DMS79 treated with DMSO at 0.1 percent for 48 hours (cell line): ENCODE data around the gene PARVB.

Experiments
- DNase-seq: peaks from one replicate; lab custom pipeline; 2025; lab: John Stamatoyannopoulos, UW

Gene PARVB

DNA sequence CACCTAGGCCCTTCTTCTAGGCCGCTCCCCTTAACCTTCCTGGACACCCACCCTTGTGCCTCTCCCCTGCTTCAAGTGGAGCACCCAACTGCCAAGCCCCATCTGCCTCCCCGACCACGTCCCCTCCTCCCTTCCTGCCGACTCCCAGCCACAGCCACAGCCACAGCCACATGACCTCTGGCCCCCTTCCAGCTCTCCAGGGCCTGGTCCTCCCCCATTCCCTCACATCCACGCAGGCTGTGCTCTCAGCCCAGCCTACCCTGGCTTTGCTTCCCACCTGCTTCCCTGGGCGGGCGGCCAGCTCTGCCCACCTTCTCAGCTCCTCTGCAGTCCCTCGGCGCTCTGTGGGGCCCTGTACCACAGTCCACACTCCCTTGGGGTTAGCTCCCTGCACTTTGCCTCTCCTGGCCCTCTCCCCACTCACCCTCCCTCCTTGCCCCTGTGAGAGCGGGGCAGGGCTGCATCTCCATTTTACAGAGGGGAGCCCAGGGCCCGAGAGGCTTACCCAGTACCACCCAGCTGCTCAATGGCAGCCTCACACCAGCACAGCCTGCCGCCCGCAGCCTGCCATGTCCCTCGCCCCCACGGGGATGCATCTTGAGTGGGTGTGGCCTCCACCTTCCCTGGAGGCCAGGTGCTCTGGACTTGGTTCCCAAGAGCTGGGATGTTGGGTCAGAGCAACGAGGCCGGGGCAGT, 176.9 kb downstream of the PARVB start:
- no peak for DNase-seq

DNA sequence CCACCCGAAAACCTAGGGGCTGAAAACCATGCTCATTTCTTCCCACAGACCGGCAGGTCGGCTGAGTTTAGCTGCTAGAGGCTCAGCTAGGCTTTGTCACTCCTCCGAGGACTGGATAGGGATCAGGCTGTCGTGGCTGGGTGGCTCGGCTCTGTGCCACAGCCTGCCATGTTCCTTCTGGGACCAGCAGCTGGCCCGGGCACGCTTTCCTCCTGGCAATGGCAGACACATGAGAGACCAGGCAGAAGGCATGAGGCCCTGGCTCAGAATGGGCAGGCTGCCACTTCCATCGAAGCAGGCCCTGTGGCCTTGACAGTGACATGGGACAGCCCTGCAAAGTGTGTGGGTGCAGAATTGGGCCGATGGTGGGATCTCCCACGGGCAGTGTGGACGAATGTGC, 177.6 kb downstream of the PARVB start:
- DNase-seq: no peak

DNA sequence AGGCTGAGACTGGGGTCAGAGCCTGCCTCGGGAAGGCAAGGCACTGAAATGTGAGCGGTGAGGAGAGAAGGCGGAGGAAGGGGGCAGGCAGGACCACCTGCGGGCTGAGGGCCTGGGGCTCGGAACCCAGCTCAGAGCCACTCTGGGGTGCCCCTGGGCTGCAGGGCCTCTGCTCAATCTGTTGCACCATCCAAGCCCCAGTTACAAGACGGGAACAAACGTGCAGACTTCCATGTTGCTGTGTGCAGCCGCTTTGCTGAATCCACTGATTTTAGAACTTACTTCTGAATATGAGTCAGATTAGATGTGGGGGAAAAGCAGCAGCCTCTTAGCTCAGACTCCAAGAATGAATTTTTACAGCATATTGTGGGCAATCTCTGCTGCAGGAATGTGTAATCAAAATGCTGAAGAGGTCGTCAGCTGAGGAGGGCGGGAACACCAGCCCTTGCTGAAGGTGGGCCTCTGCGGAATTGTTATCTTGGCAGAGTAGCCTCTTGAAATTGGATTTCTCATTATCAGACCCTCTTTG, 178.2 kb downstream of the PARVB start:
- DNase-seq: peak; percentile 22

DNA sequence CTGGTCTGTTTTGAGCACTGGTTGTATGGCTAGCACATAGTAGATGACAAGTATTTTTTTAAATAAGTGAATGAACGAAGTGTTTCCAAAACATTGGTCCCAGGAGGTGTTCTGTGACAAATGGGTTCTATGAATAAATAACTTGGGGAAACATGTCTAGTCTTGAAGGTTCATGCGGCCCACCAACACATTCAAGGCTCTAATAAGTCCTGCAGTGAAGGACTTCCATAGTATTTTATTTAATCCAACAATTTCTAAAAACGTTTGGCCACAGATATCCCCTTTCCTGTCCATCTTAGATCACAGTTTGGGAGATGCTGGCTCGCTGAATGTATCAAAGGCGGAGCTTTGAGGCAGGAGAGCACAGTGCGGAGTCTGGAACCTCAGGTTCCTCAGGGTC, 179.1 kb downstream of the PARVB start:
- no peak for DNase-seq

DNA sequence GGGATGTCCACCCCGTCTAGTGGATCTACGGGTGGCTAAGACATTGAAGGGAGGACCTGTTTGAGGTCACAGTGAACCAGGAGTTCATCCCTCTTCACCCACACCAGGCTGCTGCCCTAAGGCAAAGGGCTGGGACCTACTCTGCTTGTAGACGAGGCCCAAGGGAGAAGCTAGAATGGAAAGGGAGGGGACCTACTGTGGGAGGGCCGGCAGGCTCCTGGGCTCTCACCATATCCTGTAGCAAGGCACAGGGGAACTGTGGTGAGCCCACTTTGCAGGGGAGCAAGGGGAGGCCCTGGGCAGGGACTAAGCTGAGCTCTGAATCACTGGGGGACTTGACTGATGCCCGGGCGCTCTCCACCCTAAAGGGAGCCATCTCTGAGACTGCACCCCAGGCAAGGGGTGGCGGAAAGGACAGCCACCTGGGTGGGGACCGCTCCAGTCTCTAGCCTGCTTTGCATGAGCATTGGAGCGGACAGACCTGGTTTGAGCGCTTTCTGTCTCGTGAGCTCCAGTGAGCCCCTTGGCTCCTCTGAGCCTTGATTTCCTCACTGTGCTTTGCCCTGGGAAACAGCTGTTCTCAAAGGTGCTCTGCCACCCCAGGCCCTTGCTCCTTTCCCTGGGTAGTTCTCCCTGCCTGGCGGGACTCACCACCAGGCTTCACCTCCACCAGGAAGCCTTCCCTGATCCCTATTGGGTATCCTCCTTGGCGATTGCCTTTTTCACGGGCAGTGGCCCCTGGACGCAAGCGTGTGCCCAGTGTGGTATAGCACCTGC, 180.8 kb downstream of the PARVB start:
- no peak for DNase-seq

DNA sequence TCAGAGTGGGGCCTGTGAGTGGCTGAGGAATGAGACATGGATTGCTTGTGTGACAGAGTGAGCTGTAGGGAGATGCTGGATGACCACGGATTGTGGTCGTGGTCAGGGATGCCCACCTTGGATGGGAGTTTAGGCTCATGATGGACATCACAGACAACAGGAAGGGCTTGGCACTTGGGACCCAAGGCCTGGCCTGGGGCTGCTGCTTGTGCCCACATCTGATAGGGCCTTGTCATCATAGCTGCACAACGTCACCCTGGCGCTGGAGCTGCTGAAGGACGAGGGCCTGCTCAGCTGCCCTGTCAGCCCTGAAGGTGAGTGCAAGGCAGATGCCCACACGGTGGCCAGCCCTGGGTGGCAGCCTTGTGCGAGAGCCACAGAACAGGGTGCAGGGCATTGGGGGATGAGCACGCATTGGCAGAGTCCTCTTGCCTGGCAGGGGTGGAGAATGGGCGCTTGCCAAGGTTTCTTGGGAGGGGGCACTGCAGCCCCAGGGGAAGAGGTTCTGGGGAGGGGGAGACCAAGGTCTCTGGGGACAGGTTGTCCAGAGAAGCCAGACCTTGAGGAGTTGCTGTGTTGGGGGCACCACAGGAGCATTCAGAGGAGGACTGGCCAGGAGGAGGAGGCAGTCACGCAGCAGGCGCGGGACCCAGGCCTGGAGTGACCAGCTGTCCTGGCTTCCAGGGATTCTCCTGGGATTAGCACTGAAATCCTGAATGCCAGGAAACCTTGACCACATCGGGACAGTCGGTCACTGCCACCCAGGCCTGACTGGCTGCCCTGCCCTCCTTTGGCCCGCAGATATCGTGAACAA, 181.6 kb downstream of the PARVB start:
- DNase-seq: no peak

DNA sequence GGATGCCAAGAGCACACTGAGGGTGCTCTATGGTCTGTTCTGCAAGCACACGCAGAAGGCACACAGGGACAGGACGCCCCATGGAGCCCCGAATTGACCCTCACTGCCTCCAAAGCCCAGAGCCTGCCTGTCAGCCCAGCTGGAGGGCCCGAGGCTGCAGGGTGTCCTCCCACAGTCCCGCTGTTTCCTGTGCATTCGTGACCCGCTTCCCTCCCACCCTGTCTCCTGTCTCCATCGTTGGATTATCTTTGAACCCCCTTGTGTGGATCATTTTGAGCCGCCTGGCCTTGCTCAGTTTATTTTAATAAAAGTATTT, 182.2 kb downstream of the PARVB start:
- DNase-seq: no peak

DNA sequence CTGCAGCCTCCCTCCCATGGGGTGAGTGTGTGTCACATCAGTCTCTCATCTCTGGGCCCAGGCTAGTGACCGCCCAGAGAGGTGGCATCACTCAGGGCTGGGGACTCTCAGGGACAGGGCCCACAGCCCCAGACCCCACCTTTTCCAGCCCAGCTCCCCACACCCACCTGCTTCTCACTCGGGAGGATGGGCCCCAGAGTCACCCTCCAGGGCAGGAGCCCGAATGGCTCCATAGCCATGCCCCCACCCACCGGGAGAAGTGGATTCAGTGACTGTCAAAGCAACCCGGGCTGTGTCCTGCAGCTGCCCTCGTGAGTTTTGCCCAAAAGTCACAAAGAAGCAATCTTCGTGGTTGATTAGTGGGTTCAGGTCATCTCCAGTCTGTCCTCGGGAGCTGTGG, 182.6 kb downstream of the PARVB start:
- no peak for DNase-seq

DNA sequence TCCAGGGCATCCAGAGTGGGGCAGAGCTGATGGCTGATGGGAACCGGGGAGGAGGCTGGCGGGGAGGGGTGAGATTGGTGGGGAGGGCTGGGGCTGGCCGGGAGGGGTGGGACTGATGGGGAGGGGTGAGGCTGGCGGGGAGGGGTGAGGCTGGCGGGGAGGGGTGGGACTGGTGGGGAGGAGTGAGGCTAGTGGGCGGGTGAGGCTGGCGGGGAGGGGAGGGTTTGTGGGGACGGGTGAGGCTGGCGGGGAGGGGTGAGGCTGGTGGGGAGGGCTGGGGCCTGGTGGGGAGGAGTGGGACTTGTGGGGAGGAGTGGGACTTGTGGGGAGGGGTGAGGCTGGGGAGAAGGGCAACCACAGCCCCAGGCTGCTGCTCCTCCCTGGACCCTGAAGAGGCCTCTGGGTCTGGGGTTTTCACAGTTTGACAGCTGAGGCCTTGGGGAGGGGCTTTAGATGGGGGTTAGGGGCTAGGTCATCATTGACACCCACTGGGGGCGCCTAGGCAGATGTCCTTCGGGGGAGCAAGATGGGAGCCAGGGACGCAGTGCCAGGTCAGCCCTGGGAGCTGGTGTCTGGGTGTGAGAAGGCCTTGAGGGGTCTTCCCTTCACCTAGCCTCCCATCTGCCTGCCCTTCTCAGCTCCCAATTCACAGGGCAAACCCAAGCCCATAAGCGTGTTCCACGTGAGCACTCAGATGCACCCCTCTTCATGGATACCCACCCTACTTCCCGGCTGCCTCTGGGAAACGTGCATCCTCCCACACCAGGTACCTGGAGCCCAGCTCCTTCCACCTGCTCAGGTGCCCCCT, 183.3 kb downstream of the PARVB start:
- DNase-seq: no peak

DNA sequence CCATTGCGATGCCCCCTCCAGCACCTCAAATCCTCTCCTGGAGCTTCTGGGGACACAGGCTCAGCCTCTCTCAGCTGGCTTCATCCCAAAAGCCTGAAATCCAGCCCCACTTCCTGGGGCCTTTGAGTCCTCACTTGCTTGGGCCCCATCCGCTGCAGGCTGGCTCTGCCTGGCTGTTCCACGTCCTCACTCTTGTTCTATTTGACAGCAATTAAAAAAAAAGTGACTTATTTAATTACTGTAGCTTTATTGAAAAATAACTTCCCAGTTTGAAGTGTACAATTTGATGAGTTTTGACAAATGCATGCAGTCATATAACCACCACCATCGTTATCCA, 183.8 kb downstream of the PARVB start:
- no peak for DNase-seq

DNA sequence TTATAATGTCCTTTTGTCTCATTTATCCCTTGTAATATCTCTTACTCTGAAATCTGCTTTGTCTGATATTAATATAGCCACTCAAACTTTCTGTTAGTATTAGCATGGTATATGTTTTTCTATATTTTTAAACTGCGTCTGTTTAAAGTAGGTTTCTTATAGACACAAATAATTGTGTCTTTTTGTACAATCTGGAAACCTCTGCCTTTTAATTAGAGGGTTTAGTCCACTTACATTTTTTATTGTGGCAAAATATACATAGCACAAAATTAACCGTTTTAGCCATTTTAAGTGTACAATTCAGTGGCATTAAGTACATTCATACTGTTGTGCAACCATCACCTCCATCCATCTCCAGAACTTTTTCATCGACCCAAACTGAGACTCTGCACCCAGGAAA, 185.2 kb downstream of the PARVB start:
- DNase-seq: no peak

DNA sequence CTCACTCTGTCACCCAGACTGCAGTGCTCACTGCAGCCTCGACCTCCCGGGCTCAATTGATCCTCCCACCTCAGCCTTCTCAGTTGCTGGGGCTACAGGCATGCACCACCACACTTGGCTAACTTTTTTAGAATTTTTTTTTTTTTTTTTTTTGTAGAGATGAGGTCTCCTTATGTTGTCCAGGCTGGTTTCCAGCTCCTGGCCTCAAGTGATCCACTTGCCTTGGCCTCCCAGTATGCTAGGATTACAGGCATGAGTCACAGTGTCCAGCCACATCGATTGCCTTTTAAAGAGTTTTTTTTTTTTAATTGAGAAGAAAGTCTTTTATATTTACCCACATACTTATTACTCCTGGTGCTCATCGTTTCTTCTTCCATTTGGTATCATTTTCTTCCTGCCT, 186.6 kb downstream of the PARVB start:
- DNase-seq: no peak

DNA sequence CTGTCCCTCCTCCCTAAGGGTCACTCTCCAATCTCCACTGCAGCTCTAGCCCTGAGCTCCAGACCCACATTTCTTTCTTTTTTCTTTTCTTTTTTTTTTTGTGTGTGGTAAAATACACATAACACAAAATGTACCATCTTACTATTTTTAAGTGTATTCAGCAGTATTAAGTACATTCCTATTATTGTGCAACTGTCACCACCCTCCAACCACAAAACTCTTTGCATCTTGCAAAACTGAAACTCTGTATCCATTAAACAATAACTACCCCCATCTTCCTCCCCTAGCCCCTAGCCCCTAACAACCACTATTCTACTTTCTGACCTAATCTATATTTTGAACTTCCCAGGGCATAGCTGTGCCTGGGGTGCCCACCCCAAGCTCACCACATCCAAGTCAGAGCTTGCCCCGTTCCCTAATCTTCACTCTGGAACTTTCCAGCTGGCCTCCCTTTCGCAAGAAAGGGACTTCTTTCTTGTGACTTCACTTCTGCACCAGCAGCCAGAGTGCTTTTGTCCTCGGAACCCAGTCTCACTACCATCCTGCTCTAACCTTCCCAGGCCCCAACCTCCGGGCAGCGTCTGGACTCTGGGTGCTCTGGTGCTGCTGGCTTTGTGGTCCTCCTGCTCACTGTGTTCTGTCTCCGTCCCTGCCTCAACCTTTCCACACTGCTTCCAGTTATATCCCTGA, 187.3 kb downstream of the PARVB start:
- DNase-seq: no peak

DNA sequence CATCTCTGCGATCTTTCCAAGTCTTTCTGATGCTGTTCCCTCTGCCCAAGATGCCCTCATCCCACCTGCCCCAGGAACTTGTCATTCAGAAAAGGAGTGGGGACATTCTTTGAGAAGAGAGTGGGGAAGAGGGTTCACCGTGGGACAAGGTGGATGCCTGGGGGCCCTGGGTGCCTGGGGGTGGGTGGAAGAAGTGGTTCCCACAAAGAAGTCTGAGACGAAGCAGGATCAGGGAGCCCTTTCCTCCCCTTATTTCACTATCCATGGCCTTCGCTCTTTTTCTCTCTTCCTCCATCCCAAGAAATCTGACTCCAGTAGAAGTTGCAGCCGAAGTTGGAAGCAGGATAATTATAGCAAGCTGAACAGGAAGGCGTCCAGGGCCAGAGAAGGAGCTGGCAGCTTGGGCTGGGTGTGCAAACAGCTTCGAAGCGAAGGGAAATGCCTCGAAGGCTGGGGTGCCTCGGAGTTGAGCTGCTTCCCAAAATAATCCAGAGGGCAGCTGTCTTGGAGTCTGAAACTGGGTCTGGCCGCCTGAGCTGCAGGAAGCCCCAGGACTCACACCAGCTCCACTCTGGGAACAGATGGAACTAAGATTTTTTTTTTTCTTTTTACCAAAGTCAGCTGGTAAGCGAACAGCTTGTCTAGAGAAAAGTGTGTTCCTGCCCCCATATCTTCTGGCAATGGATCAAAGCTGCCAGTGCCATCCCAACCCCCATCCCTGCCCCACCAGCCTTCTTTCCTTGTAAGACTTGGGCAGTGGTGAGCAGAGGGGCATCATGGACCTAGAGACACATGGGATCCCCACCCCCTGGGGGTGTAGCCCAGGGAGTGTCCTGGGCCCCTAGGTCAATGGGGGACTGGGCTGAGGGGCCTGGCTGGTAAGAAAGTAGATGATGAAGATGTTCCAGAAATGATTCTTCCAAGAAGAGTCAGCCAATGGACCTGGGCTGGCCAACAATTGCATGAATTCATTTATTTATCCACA, 188.1 kb downstream of the PARVB start:
- no peak for DNase-seq

DNA sequence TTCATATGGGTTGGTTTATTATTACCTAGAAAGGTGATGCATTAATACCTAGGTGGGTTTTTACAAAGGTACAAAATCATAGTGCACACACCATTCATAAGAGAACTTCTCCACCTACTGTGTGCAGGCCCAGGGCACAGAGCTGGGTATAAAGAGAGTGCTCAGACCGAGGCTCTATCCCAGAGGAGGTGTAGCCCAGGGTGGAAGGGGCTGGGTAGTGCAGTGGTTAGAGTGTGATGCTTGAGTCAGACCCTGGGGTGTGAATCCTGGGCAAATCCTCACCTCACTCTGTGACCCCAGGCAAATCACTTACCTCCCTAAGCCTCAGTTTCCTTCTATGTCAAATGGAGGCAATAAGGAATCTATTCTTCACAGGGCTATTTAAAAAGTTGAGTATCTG, 188.8 kb downstream of the PARVB start:
- DNase-seq: no peak

DNA sequence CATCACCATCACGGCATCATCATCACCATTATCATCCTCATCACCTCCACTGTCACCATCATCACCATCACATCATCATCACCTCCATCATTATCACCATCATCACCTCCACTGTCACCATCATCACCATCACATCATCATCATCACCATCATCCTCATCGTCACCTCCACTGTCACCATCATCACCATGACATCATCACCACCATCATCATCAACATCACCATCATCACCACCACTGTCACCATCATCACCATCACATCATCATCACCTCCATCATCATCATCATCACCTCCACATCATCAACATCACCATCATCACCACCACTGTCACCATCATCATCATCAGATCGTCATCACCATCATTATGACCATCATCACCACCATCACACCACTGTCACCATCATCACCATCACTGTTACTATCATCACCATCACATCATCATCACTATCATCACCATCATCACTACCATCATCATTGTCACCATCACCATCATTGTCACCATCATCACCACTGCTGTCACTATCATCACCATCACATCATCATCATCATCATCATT, 189.5 kb downstream of the PARVB start:
- DNase-seq: no peak

DNA sequence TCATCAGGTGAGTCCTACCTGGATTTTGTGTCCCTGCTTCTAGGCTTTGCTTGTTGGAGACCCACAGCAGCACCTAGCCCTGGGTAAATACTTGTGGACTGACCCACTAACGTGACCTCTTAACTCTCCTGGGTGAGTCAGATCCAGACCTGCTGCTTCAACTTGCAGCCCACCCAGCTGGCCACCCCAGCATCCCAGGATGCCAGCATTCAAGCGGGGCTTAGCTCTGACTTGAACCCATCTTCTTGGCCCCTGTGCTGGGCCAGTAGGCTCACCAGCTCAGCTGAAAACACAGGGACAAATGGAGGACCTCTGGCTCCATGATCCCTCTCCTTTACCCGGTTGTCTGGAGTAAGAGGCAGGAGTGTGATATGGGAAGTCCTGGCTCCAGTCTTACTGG, 190.1 kb downstream of the PARVB start:
- no peak for DNase-seq

DNA sequence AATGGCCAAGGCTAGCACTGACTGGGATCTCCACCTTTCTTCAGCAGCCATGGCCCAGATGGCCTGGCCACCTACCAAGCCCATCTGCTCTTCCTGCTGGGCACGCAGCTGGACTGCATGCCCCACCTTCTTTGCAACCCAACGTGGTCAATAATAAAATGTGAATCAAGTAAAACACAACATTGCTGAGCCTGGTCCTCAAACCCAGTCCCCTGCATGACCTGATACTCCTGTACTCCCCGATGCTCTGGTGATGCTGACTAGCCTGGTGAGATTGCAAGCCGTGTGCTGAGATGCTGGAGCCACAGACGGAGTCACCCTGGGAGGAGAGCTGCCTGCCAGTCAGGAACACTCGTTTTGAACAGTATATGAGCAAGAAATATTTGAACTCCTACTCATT, 190.7 kb downstream of the PARVB start:
- DNase-seq: no peak

DNA sequence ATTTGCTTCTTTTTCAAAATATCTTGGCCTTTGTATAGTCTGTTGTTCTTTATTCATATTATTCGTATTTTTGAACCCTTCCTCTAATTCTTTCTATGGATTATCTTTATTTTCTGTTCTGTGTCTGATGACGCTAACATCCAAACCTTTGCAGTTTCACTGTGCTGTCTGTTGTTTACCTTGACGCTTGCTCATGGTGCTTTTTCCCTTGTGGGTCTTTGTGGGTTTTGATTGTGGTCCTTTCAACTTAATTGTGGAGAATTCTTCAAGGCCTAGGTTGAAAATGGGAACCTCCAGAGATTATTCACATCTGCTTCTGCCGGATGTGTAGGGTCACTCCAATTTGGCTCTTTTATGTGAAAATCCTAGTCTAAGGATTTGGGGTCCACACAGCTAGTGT, 191.2 kb downstream of the PARVB start:
- no peak for DNase-seq

DNA sequence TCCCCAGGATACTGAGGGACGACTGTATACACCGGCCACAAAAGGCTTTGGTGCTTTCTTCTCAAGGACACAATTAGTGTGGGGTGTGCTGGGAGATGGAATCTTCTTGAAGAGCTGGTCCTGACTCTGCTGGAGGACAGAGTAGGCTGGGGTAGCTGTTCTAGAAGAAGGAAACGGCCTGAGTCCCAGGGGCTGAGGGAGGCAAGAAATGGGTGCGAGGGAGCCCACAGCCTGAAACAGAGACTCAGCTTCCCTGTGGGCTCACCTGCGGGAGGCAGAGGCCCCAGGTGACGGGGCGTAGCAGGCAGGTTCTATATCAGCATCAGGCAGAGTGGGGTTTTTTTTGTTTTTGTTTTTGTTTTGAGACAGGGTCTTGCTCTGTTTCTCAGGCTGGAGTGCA, 193.2 kb downstream of the PARVB start:
- no peak for DNase-seq
